ENCODE measurements around the gene ABCB8. TPM values are rescaled to one million over a fixed set of nuclear protein-coding genes. Genes with fewer than 3 reads are reported as not detected.

Gene ABCB8
- total and polyA plus RNA-seq, 9 of the 15 experiments (the other 6 are each of a cell fraction or from before 2014, with no cell fraction given): 7.6 to 106 (median 36.3) TPM

GRCh38 chr7:151008511-151009323 lies 19.5 kb upstream of the ABCB8 start (continued):
- TF ChIP-seq TAF7 (tag; IDR thresholded peaks at IDR 0.05) (peak; percentile 34), HDAC6 (IDR thresholded peaks at IDR 0.05; ENCODE audit: low read depth, low read length) (no peak), BACH1 (tag; IDR thresholded peaks at IDR 0.05) (no peak), ILF3 (IDR thresholded peaks at IDR 0.05; ENCODE audit: borderline replicate concordance) (no peak), ZNF408 (CRISPR knock-in tag; IDR thresholded peaks at IDR 0.05; ENCODE audit: low read depth) (no peak), MITF (IDR thresholded peaks at IDR 0.05) (peak; percentile 84; the same call in 1 of the 2 replicates), SLC30A9 (CRISPR knock-in tag; IDR thresholded peaks at IDR 0.05) (no peak), NFRKB (IDR thresholded peaks at IDR 0.05; ENCODE audit: low read depth) (peak; percentile 89), TBL1XR1 (IDR thresholded peaks at IDR 0.05; ENCODE audit: low read length in 2 of 2) (peak; percentile 50 to 59; a peak in 1 of 4 replicates), ELF2 (CRISPR knock-in tag; IDR thresholded peaks at IDR 0.05) (peak; percentile 85), MAX (CRISPR knock-in tag; IDR thresholded peaks at IDR 0.05) (peak; percentile 80), PHF21A (IDR thresholded peaks at IDR 0.05; ENCODE audit: borderline replicate concordance, low read depth) (peak; percentile 94), CHCHD3 (CRISPR knock-in tag; IDR thresholded peaks at IDR 0.05) (no peak)
- TF ChIP-seq, protein P1, sequence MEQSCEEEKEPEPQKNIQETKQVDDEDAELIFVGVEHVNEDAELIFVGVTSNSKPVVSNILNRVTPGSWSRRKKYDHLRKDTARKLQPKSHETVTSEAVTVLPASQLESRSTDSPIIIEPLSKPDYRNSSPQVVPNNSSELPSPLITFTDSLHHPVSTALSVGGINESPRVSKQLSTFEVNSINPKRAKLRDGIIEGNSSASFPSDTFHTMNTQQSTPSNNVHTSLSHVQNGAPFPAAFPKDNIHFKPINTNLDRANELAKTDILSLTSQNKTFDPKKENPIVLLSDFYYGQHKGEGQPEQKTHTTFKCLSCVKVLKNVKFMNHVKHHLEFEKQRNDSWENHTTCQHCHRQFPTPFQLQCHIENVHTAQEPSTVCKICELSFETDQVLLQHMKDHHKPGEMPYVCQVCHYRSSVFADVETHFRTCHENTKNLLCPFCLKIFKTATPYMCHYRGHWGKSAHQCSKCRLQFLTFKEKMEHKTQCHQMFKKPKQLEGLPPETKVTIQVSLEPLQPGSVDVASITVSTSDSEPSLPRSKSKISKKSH (CRISPR knock-in tag; IDR thresholded peaks at IDR 0.05): no peak
- TF ChIP-seq, protein P2, sequence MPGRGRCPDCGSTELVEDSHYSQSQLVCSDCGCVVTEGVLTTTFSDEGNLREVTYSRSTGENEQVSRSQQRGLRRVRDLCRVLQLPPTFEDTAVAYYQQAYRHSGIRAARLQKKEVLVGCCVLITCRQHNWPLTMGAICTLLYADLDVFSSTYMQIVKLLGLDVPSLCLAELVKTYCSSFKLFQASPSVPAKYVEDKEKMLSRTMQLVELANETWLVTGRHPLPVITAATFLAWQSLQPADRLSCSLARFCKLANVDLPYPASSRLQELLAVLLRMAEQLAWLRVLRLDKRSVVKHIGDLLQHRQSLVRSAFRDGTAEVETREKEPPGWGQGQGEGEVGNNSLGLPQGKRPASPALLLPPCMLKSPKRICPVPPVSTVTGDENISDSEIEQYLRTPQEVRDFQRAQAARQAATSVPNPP (IDR thresholded peaks at IDR 0.05; ENCODE audit: borderline replicate concordance, insufficient read depth, insufficient read length): no peak
- TF ChIP-seq, protein P3, sequence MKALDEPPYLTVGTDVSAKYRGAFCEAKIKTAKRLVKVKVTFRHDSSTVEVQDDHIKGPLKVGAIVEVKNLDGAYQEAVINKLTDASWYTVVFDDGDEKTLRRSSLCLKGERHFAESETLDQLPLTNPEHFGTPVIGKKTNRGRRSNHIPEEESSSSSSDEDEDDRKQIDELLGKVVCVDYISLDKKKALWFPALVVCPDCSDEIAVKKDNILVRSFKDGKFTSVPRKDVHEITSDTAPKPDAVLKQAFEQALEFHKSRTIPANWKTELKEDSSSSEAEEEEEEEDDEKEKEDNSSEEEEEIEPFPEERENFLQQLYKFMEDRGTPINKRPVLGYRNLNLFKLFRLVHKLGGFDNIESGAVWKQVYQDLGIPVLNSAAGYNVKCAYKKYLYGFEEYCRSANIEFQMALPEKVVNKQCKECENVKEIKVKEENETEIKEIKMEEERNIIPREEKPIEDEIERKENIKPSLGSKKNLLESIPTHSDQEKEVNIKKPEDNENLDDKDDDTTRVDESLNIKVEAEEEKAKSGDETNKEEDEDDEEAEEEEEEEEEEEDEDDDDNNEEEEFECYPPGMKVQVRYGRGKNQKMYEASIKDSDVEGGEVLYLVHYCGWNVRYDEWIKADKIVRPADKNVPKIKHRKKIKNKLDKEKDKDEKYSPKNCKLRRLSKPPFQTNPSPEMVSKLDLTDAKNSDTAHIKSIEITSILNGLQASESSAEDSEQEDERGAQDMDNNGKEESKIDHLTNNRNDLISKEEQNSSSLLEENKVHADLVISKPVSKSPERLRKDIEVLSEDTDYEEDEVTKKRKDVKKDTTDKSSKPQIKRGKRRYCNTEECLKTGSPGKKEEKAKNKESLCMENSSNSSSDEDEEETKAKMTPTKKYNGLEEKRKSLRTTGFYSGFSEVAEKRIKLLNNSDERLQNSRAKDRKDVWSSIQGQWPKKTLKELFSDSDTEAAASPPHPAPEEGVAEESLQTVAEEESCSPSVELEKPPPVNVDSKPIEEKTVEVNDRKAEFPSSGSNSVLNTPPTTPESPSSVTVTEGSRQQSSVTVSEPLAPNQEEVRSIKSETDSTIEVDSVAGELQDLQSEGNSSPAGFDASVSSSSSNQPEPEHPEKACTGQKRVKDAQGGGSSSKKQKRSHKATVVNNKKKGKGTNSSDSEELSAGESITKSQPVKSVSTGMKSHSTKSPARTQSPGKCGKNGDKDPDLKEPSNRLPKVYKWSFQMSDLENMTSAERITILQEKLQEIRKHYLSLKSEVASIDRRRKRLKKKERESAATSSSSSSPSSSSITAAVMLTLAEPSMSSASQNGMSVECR (CRISPR knock-in tag; IDR thresholded peaks at IDR 0.05): 0 out of 2 replicates have a peak, but pooled peaks have one; percentile 56
- TF ChIP-seq, protein P4, sequence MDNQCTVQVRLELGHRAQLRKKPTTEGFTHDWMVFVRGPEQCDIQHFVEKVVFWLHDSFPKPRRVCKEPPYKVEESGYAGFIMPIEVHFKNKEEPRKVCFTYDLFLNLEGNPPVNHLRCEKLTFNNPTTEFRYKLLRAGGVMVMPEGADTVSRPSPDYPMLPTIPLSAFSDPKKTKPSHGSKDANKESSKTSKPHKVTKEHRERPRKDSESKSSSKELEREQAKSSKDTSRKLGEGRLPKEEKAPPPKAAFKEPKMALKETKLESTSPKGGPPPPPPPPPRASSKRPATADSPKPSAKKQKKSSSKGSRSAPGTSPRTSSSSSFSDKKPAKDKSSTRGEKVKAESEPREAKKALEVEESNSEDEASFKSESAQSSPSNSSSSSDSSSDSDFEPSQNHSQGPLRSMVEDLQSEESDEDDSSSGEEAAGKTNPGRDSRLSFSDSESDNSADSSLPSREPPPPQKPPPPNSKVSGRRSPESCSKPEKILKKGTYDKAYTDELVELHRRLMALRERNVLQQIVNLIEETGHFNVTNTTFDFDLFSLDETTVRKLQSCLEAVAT (IDR thresholded peaks at IDR 0.05): peak in 1 of 2 experiments; percentile 77; a peak in 3 of 4 replicates

Data from K562 (cell line).